Muscle of leg (tissue), 11 donors: ENCODE data around the gene CTXN3. TPM values are rescaled to one million over a fixed set of nuclear protein-coding genes. Genes with fewer than 3 reads are reported as not detected.
"Not testable (repeated sequence)": the region's sequence is repeated elsewhere in the genome, so short reads cannot be mapped to it uniquely, and the experiment has no call there.

ENCODE experiments used
- DNase-seq: peaks from one replicate; pipeline ENCODE4 v3.0.0; 2013
- H3K27ac ChIP-seq: one replicate; pipeline ENCODE4 v1.5.1; 2013; ENCODE audit warnings: mild to moderate bottlenecking, low read length, control low read depth
- H3K27me3 ChIP-seq: one replicate; pipeline ENCODE4 v1.6.1; 2013; ENCODE audit warnings: low read length; ENCODE audit not compliant: control insufficient read depth, insufficient read depth
- H3K36me3 ChIP-seq: one replicate; pipeline ENCODE4 v1.6.1; 2013; ENCODE audit warnings: low read length; ENCODE audit not compliant: control insufficient read depth, insufficient read depth
- H3K4me1 ChIP-seq: one replicate; pipeline ENCODE4 v1.6.1; 2013; ENCODE audit warnings: low read length; ENCODE audit not compliant: control insufficient read depth, insufficient read depth
- H3K4me3 ChIP-seq: one replicate; pipeline ENCODE4 v1.5.1; 2013; ENCODE audit warnings: low read length, control low read depth
- H3K9me3 ChIP-seq: replicated peaks from 2 replicates; pipeline ENCODE4 v1.6.1; 2013; ENCODE audit warnings: low read depth, low read length; ENCODE audit not compliant: control insufficient read depth
- WGBS: methylation state at CpG from one replicate; pipeline ENCODE4 v1.1.5; 2013; ENCODE audit warnings: missing lambda C conversion rate; ENCODE audit not compliant: insufficient coverage; 5-methylcytosine and 5-hydroxymethylcytosine counted together
- polyA plus RNA-seq, 8 donors: library from polyadenylated mRNA; unstranded; fragments of 120-200 nt; gene quantifications; one replicate each; pipeline versions ENCODE4 v1.2.1 to v1.2.3, GENCODE V29; 2013; ENCODE audit warnings: inconsistent platforms in 1 of 8, low replicate concordance in 1 of 8; ENCODE audit not compliant: insufficient read length in 8 of 8, insufficient read depth in 1 of 8
- total RNA-seq: library from RNA; stranded (reverse); fragments of 120-200 nt; gene quantifications from one replicate; pipeline ENCODE4 v1.2.4, GENCODE V29; 2013

CTXN3 gene
- total and polyA plus RNA-seq, 9 donors, result 2.3 to 4.3 (median 2.8) TPM

GRCh38 chr5:127671218-127671617, 22.3 kb downstream of the CTXN3 start:
- Histone ChIP-seq H3K27me3 (no peaks in the 10 kb centered on the region), H3K4me3 (no peak overlapping the region), H3K36me3 (no peaks in the 10 kb centered on the region), H3K9me3 (no peaks in the 10 kb centered on the region), H3K4me1 (no peaks in the 10 kb centered on the region), H3K27ac (no peak overlapping the region)
- no peak for DNase-seq
- WGBS, result 71% methylated on average over 2 of the region's 6 CpGs

GRCh38 chr5:127673117-127673800, 24.4 kb downstream of the CTXN3 start:
- WGBS, result 56% methylated on average over 1 of the region's 2 CpGs
- no peaks in the 10 kb centered on the region for H3K4me1 ChIP-seq
- H3K9me3 ChIP-seq, result no peaks in the 10 kb centered on the region
- no peak for DNase-seq
- H3K36me3 ChIP-seq, result no peaks in the 10 kb centered on the region
- H3K27me3 ChIP-seq, result no peaks in the 10 kb centered on the region
- no peak overlapping the region for H3K4me3 ChIP-seq
- no peak overlapping the region for H3K27ac ChIP-seq

GRCh38 chr5:127676951-127677350, 28.1 kb downstream of the CTXN3 start:
- H3K9me3 ChIP-seq, H3K27me3 ChIP-seq, H3K4me1 ChIP-seq, H3K4me3 ChIP-seq, H3K27ac ChIP-seq, DNase-seq, H3K36me3 ChIP-seq: not testable (repeated sequence)

- not testable (repeated sequence) for H3K4me1 ChIP-seq, H3K4me3 ChIP-seq, H3K9me3 ChIP-seq, H3K36me3 ChIP-seq, H3K27me3 ChIP-seq, H3K27ac ChIP-seq, DNase-seq
- WGBS, result no CpG with 5 or more reads among the region's 3 CpGs
Measured at GRCh38 chr5:127679691-127680330, 30.9 kb downstream of the CTXN3 start.

- DNase-seq, result no peak
- H3K9me3 ChIP-seq, result no peaks in the 10 kb centered on the region
- no peak overlapping the region for H3K4me3 ChIP-seq
- H3K27ac ChIP-seq, result no peak overlapping the region
- WGBS, result no CpG with 5 or more reads among the region's 1 CpG
- H3K36me3 ChIP-seq, result no peaks in the 10 kb centered on the region
- peaks cover 2% of the 10 kb centered on the region for H3K4me1 ChIP-seq
- no peaks in the 10 kb centered on the region for H3K27me3 ChIP-seq
Measured at GRCh38 chr5:127680595-127680994, 31.7 kb downstream of the CTXN3 start.

- Histone ChIP-seq H3K4me1 (peaks cover 2% of the 10 kb centered on the region), H3K36me3 (no peaks in the 10 kb centered on the region), H3K27me3 (no peaks in the 10 kb centered on the region), H3K9me3 (no peaks in the 10 kb centered on the region), H3K27ac (no peak overlapping the region), H3K4me3 (no peak overlapping the region)
- peak; percentile 61 for DNase-seq
- no CpG with 5 or more reads among the region's 4 CpGs for WGBS
Measured at GRCh38 chr5:127683008-127683407, 34.1 kb downstream of the CTXN3 start.

DNA sequence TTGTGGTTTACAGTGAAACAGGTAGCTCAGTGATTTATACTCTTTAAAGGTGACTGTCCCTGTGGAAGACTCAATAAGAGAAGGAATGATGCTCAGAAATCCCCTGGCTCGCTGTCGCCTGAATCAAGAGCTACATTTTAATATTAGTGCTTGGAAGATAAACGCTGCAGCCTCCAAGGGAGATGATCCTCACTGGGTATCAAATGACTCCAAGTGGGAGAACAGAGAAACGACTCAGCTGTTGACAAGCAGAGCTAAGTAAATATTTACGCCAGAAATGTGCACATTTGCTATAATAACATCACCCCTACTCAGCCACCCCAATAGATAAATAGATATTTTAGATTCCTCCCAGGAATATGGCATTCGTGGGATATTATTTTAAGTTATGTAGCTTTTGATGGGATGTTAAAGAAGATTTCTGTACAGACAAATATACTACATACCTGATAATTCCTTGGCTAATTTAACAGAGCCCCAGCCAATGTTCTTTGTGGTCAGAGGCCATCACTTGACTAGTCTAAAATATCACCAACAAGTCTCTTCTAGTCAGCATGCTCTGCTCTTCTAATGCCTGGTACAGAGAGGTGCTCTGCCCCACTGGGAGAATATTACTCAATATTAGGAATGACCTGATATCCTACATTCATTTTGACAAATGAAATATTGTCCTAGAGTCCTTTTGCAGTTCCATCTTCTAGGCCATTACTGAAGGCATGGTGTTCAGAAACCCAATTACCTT, 36.0 kb downstream of the CTXN3 start:
- H3K27me3 ChIP-seq, result no peaks in the 10 kb centered on the region
- DNase-seq, result peak; percentile 61
- H3K4me1 ChIP-seq, result peaks cover 2% of the 10 kb centered on the region
- H3K4me3 ChIP-seq, result no peak overlapping the region
- H3K27ac ChIP-seq, result peak overlapping the region; percentile 22
- WGBS, result 63% methylated on average over 3 of the region's 6 CpGs
- H3K9me3 ChIP-seq, result no peaks in the 10 kb centered on the region
- H3K36me3 ChIP-seq, result no peaks in the 10 kb centered on the region

GRCh38 chr5:127685662-127686061, 36.8 kb downstream of the CTXN3 start:
- H3K4me1 ChIP-seq, result peaks cover 2% of the 10 kb centered on the region
- no CpG with 5 or more reads among the region's 2 CpGs for WGBS
- H3K4me3 ChIP-seq, result no peak overlapping the region
- H3K36me3 ChIP-seq, result no peaks in the 10 kb centered on the region
- no peaks in the 10 kb centered on the region for H3K9me3 ChIP-seq
- no peak overlapping the region for H3K27ac ChIP-seq
- no peak for DNase-seq
- no peaks in the 10 kb centered on the region for H3K27me3 ChIP-seq

DNA sequence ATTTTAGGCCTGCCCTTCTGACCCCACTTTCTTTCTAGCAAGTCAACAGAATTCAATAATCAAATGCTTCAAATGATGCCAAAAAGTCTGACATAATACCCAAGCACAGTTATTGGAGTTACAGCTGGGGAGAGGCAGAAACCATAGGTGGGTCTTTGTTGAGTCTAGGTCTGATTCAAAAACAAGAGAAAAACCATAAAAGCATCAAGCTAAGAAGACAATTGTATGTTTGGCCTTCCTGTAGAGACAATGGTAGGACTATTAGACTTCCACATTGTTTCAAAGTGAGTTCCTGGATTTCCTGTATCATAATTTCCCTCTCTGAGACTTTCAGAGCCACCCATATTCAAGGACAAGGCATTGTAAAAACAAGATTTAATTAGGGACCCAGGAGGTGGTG, 37.5 kb downstream of the CTXN3 start:
- peaks cover 2% of the 10 kb centered on the region for H3K4me1 ChIP-seq
- no peaks in the 10 kb centered on the region for H3K27me3 ChIP-seq
- peaks cover 2% of the 10 kb centered on the region for H3K9me3 ChIP-seq
- no peaks in the 10 kb centered on the region for H3K36me3 ChIP-seq
- H3K27ac ChIP-seq, result no peak overlapping the region
- H3K4me3 ChIP-seq, result no peak overlapping the region
- DNase-seq, result no peak

GRCh38 chr5:127694518-127695171, 45.8 kb downstream of the CTXN3 start:
- no CpG with 5 or more reads among the region's 1 CpG for WGBS
- no peaks in the 10 kb centered on the region for H3K27me3 ChIP-seq
- H3K27ac ChIP-seq, result no peak overlapping the region

More at GRCh38 chr5:127694518-127695171, 45.8 kb downstream of the CTXN3 start:
- Histone ChIP-seq H3K4me1 (no peaks in the 10 kb centered on the region), H3K36me3 (no peaks in the 10 kb centered on the region), H3K4me3 (no peak overlapping the region), H3K9me3 (peaks cover 2% of the 10 kb centered on the region)
- no peak for DNase-seq
